IMR-90 (cell line): ENCODE measurements around the gene GMNN.

Source experiments
- CEBPB ChIP-seq: IDR thresholded peaks from 2 replicates; pipeline ENCODE4 v1.6.1; 2012; ENCODE audit warnings: low read depth, low read length, improper control_type of control experiment
- CHD1 ChIP-seq: IDR thresholded peaks from 2 replicates; pipeline ENCODE4 v1.6.1; 2012; ENCODE audit warnings: low read depth, low read length, improper control_type of control experiment
- CTCF ChIP-seq: conservative IDR thresholded peaks from 2 replicates; pipeline ENCODE4 v1.5.1; 2012; ENCODE audit warnings: mild to moderate bottlenecking, low read depth, low read length, improper control_type of control experiment
- FOS ChIP-seq: fragments of 150-350 bp; IDR thresholded peaks from 2 replicates; pipeline ENCODE4 v1.6.1; 2016; ENCODE audit warnings: low read depth, low read length
- MAFK ChIP-seq: IDR thresholded peaks from 2 replicates; pipeline ENCODE4 v1.6.1; 2012; ENCODE audit warnings: low read depth, low read length, improper control_type of control experiment
- MAZ ChIP-seq: IDR thresholded peaks from 2 replicates; pipeline ENCODE4 v1.6.1; 2012; ENCODE audit warnings: low read depth, mild to moderate bottlenecking, low read length, improper control_type of control experiment, moderate library complexity, borderline replicate concordance
- MXI1 ChIP-seq: IDR thresholded peaks from 2 replicates; pipeline ENCODE4 v1.6.1; 2012; ENCODE audit warnings: low read depth, mild to moderate bottlenecking, low read length, moderate library complexity, borderline replicate concordance
- NFE2L2 ChIP-seq: fragments of 150-350 bp; IDR thresholded peaks from 2 replicates; pipeline ENCODE4 v1.6.1; 2016; ENCODE audit warnings: low read depth, mild to moderate bottlenecking, low read length
- POLR2A ChIP-seq: IDR thresholded peaks from 2 replicates; pipeline ENCODE4 v1.6.1; 2012; ENCODE audit warnings: mild to moderate bottlenecking, low read depth, low read length
- RAD21 ChIP-seq: IDR thresholded peaks from 2 replicates; pipeline ENCODE4 v1.6.1; 2012; ENCODE audit warnings: low read length, improper control_type of control experiment
- RCOR1 ChIP-seq: IDR thresholded peaks from 2 replicates; pipeline ENCODE4 v1.6.1; 2012; ENCODE audit warnings: mild to moderate bottlenecking, low read length, improper control_type of control experiment; ENCODE audit not compliant: insufficient replicate concordance
- USF2 ChIP-seq: fragments of 150-350 bp; IDR thresholded peaks from 2 replicates; pipeline ENCODE4 v1.6.1; 2017; ENCODE audit warnings: mild to moderate bottlenecking, antibody characterized with exemption, low read length, low read depth

GRCh38 chr6:24752917-24753492 lies 21.7 kb upstream of the GMNN start:
- no peak for TF ChIP-seq CTCF
- TF ChIP-seq MXI1: no peak
- no peak for TF ChIP-seq CHD1
- TF ChIP-seq POLR2A: no peak
- no peak for TF ChIP-seq NFE2L2
- TF ChIP-seq MAFK: no peak
- TF ChIP-seq RCOR1: no peak
- TF ChIP-seq USF2: no peak
- no peak for TF ChIP-seq MAZ
- peak; percentile 76 for TF ChIP-seq CEBPB
- TF ChIP-seq FOS: no peak
- TF ChIP-seq RAD21: no peak
